HG02571 (cell line): ENCODE data around the gene SLC47A1.
"Not testable (repeated sequence)": the region's sequence is repeated elsewhere in the genome, so short reads cannot be mapped to it uniquely, and the experiment has no call there.

Source experiments
- ATAC-seq: cut with Tn5 transposase; IDR thresholded peaks from one replicate; pipeline ENCODE4 v1.9.1; 2021; ENCODE audit warnings: mild to moderate bottlenecking, moderate library complexity; ENCODE audit not compliant: unreplicated experiment

The SLC47A1 gene

DNA sequence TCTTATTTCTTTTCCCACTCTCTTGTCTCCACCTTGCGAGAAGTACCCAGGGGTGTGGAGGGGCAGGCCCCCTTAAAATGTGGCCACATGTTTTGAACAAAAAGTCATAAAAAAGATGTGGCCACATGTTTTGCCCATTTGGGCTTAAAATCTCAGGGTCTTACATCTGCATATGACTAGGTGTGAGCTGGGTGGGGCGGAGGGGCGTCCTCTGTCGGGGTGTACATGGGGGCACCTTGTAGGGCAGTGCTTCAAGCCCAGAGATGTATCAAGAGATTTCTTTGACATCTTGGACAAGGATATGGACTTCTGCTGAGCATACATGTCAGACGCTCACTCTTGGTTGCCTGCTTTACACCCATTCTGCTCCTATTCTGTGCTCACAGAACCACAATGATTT lies 13.0 kb upstream of the SLC47A1 start:
- no peak for ATAC-seq

DNA sequence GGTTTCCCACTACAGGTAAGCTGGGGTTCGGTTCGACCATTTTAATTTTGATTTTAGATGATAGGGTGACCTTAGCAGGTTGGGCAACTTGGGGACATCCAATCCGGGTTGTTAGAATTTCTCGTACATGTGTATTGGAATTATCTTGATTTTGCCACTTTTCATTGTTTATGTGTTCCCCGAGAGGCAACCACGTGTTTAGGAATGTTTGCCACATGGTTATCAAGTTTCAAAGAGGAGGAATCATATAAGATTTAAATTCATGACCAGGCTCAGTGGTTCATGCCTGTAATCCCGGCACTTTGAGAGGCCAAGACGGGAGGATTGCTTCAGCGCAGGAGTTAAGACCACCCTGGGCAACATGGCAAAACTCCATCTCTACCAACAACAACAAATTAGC lies 10.0 kb upstream of the SLC47A1 start:
- no peak for ATAC-seq

DNA sequence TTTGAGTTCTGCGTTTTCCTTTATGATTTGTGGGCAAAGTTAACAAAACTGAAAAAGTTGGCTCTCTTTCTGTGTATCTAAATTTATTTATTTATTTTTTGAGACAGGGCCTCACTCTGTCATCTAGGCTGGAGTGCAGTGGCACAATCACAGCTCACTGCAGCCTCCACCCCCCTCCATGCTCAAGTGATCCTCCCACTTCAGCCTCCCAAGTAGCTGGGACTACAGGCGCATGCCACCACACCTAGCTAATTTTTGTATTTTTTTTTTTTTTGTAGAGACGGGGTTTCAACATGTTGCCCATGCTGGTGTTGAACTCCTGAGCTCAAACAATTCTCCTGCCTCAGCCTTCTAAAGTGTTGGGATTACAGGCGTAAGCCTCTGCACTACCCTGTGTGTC lies 6.7 kb upstream of the SLC47A1 start:
- not testable (repeated sequence) for ATAC-seq

DNA sequence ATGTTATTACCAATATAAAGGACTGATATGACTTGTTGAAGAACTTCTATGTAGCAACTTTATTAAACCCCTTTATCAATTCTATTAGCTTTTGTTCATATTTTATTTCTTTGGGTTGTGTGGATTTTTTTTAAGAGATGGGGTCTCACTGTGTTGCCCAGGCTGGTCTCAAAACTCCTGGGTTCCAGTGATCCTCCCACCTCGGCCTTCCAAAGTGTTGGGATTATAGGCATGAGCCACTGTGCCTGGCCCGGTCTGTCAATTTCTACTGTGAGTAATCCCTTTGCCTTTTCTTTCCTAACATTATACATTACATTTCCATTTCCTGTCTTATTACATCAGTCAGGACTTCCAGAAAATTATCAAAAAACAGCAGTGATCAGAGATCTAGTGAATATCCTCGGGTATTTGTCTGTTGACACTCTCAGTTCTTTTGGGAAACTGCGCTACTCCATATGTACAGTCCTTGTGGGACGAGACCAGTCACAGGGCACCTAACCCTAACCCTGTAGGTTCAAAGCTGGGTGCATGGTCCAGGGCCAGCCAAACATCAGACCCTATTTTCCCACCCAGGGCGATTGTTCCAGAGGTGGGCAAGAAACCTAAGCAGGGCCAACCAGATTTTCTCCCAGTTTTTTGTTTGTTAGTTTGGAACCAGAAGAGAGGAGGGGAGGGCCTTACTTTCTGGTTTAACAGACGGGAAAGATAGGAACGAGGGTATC lies 1.7 kb upstream of the SLC47A1 start:
- ATAC-seq = no peak

DNA sequence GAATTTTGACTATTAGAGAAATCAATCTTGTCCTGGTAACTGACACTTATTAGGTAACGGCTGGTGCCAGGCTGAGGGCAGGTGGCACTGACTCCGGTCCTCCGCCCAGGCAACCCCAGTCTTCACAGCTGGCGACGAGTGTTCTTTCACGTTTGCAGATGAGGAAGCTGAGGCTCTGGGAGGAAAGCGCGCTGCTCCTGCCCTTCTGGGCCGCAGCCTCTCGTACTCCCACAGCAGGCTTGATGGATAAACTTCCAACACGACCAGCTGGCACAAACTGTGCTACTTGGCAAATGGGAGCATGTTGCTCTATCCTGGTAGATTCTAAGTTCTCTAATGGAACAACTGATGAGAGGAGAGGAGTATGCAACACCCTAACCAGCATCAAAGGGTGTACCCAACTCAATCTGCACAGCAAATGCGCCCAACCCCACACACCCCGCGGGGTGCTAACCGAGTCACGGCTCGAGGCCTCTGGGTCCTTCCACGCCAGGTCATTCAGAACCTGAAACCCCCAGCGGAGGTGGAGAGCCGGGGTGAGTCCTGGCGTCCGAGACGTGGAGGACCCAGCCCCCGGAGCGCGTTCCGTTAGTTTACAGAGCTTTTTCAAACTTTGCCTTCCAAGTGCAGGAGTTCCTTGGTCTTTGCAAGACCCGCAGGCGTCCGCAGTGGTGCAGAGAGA lies 477 bp upstream of the SLC47A1 start:
- ATAC-seq = no peak

DNA sequence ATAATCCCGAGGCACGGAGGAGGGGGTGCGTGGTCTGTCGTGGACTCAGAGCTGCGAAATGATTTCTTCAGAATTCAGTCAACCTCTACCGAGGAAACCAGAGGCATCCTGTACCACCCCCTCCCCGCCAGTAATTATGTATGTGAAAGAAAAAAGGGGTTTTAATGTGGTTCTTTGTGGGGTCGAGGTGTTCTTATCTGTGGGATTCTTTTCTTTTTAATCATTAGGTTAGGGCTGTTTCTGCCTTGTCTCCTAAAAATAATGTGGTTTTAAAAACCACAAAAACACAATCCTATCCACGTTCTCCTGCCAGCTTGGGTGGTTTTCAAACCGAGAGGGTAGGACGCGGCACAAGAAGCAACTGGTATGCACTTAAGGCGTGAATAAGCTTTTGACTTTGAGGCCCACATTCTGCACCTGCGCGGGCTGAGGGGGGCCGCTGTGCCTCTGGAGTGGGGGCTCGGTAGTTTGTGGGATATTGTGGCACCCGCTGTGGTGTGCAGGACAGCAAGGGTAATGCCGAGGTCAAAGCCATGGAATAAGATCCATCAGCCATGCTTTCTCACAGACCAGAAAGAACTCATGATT lies 1.0 kb downstream of the SLC47A1 start:
- no peak for ATAC-seq

DNA sequence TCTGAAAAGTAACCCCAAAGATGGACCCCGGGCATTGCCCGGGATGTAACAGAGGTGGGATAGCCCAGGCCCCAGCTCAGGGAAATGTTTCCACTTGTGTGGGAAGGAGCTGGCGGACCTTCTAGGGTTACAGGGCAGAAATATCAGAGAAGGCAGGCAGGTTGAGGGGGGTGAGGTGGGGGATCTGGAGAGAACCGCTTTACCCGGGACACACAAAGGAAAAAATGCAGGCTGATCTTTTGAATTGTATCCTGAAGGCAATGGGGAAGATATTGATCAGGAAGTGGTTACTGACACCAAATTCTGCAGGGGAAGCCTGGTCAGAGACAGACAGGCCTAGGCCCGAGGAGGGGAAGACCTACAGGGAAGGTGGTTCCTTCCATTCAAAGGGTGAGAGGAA lies 3.5 kb downstream of the SLC47A1 start:
- no peak for ATAC-seq

DNA sequence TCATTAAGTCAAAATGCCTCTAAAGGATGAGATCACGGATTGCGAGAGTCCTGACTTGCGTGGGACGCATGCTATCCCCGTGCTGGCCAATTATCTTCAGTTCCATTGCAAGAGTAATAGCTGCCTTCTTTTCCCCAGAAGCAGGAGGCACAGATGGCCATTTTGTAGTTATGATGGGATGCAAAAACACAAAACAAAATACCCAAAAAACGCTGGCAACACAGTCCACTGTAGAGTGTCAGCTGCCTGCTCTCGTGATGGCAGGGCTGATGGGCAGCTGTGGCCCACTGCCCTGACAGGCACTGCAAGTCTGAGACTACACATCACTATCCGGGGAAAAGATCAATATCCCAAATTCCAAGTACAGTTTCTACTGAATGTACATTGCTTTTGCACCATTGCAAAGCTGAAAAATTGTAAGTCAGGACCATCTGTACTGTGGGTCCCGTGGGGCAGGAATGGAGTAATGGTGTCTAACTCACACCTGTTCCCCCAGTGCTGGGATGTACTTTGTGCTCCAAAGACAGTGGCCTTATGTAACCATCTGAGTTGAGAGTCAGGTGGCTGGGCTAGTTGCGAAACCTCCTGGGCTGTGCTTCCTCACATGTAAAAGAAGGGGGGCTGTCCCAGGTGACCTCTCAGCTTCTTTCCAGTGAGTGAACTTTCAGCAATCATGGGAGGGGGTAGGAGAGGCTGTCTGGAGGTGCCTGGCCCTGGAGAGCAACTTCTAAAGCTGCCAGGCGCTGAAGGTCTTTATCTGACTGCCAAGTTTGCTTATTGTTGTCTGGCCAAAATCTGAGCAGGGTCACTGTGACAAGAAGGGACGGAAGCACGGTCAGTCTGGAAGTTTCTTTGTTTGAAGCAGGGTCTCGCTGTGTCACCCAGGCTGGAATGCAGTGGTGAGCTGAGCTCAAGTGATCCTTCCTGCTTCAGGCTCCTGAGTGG lies 4.7 kb downstream of the SLC47A1 start:
- ATAC-seq = no peak

DNA sequence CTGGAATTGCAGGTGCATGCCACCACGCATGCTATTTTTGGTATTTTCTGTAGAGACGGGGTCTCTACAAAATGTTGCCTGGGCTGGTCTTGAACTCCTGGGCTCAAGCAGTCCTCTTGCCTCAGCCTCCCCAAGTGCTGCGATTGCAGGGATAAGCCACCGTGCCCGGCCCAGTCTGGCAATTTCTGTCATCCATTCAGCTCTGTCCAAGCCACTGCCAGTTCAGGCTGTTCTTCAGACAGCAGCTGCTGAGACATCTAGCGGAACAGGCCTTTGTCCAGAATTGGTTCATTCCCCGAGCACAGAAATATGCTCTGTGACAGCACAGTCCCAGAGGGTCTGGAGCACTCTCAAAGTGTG lies 5.4 kb downstream of the SLC47A1 start:
- ATAC-seq = no peak

DNA sequence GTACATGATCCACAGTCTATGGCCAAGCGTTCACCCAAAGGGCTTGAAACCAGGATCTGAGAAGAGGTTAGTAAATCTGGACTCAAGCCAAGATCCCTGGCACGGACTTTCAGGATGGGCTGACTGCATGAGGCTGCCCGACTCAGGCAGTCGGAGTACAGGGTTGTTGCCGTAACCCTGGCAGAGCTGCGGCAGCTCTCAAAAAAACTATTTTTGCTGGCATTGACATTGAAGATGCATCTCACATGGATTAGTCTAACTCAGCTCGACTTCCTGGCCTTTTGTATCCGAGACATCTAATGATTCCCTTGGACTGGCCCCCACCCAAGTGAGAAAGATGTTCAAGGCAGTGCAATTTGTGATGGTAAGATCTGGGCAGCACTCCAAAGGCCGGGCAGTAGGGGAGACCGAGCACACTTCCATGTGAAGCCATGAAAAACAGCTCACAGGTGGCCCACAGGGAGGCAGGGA lies 6.2 kb downstream of the SLC47A1 start:
- ATAC-seq = no peak

DNA sequence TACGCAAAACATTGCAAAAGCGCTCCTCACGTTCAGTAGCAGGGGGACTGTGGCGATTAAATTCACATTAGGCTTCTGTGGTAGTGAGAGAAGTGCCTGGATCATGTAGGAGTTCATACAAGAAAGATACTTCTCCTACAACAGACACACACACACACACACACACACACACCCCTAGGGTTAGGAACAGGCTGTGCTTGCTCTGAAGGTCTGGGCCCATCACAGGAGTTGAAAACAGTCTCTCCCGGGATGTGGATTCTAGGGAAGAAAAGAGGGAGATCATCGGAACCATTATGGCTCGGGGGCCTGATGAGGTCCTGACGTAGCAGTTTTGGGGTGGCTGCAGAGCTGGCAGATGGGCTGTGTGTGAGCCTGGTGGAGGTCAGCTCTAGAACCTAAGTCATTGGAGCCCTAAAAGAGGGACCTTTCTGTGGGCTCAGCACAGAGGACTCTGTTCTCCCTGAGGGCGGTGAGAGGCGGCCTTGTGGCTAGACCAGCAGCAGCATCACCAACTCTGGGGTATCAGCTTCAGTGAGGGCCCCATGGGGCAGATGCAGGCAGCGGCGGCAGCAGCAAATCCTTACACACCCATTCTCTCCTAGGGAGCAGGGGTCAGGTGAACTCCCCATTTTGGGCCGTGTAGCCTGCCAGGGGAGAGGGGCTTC lies 7.2 kb downstream of the SLC47A1 start:
- ATAC-seq = no peak

DNA sequence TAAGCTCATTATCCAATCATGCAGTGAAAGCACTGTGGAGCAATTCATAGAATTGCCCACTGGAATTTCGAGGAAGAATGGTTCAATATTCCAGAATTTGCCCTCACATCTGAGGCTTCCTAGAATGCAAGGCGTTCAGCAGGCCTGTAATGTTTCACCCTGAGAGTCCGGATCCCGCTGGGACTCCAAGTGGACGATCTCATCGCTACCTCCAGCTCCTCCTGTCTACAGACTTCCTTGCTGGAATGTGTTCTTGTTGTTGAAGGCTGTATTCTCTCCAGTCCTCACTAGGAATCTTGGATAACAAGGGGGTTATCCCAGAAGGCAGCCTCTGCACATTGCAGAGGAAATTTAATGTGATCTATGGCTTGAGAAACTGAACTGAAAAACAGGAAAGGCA lies 7.8 kb downstream of the SLC47A1 start:
- ATAC-seq = no peak

DNA sequence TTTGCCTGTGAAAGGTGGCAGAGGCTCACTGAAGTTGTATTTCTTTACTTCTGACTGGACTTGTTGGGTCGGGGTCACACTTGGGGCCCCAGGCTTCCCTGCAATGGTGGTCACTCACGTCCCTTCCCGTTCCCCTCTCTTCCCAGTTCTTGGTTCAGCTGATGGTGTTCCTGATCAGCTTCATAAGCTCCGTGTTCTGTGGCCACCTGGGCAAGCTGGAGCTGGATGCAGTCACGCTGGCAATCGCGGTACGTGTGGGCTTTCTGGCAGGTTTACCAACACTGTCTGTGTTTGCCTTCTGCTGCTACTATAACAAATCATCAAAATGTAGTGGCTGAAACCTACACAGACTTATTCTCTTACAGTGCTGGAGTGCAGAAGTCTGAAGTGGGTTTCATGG lies 8.6 kb downstream of the SLC47A1 start:
- ATAC-seq = no peak

DNA sequence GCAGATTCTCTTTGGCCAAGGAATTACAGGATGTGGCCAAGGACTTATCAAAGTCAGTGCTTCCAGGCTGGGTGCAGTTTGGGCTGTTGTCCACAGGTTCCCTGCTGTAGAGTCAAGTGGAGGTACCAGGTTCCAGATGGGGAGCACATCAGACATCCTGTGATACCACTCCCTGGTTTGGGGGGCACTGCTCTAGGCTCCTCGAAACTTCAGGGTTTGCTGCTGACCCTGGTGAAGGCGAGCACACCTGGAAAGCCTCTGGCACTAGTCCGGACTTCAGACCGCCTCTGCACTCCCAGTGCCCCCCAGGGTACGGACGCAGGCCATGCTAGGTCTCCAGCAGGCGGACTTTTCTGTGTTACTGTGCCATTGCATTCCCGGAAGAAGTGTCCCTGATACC lies 10.7 kb downstream of the SLC47A1 start:
- no peak for ATAC-seq

DNA sequence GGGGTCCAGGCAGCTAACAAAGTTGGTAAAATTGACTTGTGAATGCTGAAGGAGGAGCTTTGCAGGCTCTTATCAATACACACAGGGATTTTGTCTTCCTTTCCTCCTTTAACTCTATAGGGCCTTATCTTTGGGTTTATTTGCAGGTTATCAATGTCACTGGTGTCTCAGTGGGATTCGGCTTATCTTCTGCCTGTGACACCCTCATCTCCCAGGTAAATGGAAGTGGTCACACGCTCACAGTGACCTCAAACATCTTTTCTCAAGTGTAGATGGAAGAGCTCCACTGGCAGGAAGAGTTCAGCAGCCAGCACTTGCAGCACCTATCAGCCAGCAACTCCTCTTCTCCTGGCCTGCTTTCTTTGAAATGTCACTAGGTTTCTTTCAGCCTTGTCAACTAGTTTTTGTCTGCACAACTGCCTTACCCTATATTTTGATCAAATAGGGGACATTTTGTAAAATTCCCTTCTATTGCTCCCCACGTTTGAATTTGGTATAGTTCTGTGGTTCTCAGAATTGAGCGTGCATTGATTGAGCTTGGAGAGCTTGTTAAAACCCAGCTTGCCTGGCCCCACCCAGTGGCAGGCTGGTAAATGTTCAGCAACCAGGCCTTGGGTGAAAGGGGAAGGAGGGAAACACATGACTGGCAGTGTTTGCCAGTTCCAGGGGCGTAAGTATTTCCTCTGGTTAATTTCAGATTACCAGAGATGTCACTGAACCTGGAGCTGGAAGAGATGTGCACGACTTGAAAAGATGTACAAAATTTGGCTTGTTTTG lies 12.8 kb downstream of the SLC47A1 start:
- no peak for ATAC-seq

DNA sequence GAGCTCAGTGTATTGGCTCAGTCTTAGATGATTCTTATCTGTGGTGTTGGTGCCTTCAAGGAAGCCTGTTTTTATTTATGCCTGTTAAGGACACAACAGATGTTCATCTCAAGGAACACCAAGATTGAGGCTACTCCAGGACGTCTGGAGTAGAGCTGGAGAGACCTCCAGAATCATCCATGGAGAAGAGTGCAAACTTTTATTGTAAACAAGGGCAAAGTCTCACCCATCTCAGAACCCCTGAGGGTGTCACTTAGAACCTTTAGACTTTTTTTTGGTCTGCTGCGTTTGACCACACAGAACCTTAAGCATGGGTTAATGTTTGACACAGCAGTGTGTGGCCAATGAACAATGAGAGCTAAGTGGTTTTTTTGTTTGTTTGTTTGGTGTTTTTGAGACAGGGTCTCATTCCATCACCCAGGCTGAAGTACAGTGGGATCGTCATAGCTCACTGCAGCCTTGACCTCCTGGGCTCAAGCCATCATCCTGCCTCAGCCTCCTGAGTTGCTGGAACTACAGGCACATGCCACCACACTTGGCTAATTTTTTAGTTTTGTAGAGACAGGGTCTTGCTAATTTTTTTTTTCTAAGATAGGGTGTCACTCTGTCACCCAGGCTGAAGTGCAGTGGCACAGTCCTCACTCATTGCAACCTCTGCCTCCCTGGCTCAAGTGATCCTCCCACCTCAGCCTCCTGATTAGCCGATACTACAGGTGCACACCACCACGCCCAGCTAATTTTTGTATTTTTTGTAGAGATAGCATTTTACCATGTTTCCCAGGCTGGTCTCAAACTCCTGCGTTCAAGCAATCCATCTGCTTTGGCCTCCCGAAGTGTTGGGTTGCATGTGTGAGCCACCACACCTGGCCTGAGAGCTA lies 16.3 kb downstream of the SLC47A1 start:
- no peak for ATAC-seq

DNA sequence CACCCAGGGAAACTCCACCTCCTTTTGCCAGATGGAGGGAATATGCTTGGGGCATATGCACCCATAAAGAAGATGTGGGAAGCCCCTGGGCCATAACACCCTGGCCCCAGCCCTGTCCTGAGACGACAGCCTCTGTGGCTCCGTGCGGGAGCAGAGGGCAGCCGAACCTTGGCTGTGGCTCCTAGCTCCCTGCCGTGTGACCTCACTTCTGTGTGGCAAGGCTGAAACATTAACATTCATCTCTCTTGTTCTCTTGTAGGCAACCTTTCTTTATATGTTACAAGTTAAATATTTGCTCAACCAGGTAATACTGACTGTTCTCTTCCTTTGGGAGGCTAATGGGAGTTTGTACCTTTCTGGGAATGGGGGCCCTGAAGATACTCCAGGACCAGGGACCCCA lies 17.5 kb downstream of the SLC47A1 start:
- no peak for ATAC-seq

DNA sequence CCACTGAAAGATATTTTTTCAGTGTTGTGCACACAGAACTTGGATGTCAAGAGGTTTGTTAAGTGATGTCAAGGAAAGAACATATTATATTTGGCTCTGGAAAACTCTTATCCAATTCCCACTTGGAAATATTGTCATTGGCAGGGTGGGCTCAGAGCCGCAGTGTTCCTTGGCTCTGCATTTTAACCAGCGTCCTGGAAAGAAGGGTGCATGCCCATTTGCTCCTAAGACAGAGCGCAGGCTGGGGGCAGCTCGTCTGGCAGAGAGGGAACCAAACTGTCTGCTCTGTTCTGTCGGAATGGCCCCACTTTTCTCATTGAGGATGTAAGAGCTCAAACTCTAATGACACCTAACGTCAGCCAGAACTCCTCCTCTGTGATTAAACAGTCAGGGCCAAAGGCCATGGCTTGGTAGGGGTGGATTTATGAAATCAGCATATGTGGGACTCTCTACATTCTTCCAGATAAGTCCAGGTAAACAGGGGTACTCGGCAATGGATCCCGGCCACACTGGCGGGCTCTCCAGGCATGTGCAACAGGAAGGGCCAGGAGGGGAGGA lies 18.0 kb downstream of the SLC47A1 start:
- no peak for ATAC-seq

DNA sequence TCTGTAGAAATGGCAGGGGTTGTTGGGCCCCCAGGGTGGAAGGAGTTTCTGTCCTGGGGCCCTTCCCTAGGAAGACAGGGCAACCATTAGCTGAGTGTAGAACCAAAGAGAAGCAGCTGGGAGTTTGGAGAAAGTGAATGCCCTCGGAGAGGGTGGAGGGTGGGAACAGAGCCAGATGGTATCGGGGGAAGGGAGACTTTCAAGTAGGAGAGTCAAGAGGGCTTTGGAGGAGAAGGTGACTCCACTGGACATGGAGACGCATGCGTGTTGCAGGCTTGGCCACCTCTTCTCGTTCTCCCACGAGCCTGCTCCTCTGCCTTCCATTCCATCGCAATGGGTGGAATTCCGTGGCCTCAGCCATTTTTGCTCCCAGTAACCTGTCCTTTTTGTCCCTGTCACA lies 19.4 kb downstream of the SLC47A1 start:
- no peak for ATAC-seq
